HG03575 (cell line): ENCODE data around the gene IQUB.
"Not testable (repeated sequence)": the region's sequence is repeated elsewhere in the genome, so short reads cannot be mapped to it uniquely, and the experiment has no call there.

Source experiments
- ATAC-seq: cut with Tn5 transposase; IDR thresholded peaks from one replicate; pipeline ENCODE4 v1.9.1; 2021; ENCODE audit not compliant: unreplicated experiment, insufficient number of reproducible peaks, low FRiP score; ENCODE audit errors: extremely low read depth

IQUB gene

DNA sequence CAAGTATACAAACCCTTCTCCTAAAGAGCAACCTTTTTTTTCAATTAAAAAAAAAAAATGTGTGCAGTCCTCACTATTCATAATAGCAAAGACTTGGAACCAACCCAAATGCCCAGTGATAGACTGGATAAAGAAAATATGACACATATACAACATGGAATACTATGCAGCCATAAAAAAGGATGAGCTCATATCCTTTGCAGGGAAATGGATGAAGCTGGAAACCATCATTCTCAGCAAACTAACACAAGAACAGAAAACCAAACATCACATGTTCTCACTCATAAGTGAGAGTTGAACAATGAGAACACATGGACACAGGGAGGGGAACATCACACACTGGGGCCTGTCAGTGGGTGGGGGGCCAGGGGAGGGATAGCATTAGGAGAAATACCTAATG is 17.7 kb upstream of the IQUB start:
- not testable (repeated sequence) for ATAC-seq

DNA sequence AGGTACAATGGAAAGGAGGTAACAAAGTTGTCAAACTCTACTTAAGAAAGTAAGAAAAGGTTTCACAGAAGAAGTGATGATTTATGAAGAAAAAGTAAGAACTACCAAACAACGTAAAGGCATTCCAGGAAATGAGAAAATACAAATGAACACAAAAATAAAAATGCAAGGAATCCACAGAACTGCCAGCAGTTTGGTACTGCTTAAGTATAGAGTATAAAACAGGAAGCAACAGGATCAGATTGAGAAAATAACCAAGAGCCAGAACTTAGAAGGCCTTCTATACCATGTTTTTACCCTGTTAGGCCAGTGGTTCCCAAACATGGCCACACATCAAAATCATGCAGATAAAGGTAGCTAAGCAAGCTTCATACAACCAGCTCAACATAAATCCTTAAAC is 14.0 kb upstream of the IQUB start:
- ATAC-seq: no peak

DNA sequence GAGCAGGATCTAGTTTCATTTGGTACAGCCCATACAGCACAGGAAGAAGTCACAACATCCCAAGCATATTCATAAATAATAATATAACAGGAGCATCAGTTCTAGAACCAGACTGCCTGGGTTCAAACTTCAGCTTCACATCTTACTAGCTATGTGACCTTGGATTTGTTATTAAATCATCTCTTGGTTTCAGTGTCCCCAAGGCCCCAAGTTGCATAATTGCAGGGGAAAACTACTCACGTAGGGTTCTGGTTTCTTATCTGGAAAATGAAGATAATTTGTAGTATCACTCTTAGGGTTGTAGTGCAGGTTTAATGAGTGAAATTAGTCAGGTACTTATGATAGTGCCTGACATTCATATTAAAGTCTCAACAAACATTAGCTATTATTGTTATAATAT is 5.5 kb upstream of the IQUB start:
- ATAC-seq: no peak

DNA sequence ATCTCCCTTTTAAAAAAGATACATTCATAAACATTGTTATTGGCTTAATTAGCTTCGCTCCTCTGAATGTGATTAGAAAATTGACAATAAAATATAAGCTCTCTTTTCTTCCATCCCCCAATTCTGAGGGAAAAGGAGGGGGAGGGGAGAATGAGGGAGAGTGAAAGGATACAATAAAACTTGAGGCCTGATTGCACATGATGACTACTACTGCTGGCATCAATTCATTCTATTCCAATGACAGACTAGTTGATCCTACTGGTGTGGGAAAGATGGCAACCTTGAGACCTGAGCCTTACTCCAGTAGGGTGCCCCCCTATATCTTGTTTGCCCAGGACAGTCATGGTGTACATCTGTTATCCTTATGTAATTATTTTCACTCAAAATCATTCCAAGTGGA is 4.5 kb upstream of the IQUB start:
- ATAC-seq: no peak

DNA sequence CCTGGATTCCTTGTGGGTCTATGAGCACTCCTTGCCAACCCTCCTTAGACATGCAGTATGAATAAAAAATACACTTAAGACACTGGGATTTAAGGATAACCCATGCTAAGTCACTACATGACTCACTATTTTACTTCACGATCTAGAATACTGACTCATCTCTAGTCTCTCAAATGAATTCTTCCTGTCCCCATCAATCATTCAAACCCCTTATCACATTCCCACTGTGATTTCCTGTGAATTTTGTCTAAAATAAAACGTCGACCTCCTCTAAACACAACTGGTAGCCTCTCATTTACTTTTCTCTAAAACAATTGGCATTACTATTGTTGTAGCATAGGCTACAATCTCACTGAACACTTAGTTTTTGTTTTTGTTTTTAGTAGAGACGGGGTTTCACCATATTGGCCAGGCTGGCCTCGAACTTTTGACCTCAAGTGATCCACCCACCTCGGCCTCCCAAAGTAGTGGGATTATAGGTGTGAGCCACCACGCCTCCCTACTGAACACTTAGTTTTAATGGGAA is 3.9 kb upstream of the IQUB start:
- ATAC-seq: no peak

DNA sequence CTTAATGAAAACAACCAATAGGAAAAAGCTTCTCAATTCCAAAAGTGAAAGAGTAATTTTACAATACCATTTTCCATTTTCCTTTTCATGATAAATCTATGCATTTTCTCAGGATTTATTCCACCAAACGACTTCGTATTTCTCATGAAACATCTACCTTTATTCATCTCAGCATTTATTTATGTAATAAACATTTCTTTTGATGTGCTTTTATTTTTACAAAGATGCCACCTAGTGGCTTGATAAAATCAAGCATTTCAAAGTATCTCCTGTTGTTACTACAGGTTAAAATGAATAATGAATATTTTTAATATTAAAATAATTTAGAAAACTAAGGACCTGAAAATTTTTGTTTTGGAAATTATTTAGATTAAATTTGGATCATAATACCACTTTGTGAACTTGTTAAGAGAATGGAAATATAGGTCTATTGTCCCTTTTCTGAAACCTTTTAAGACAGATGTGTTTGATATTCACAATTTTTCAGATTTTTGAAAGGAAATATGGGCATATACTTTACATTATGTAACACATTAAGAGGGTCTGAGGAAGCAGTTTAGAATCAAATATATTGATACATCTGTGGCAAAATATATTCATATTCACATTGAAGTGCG is 2.7 kb upstream of the IQUB start:
- no peak for ATAC-seq

DNA sequence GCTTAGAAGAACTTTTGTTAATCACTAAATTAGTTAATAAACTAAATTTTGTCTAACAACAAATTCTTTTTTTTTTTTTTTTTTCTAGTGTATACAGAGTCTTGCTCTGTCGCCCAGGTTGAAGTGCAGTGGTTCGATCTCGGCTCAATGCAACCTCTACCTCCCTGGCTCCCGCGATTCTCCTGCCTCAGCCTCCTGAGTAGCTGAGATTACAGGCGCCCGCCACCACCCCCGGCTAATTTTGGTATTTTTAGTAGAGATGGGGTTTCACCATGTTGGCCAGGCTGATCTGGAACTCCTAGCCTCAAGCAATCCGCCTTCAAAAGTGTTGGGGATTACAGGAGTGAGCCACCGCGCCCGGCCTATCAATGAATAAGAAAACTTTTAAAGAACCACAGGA is 1.1 kb upstream of the IQUB start:
- no peak for ATAC-seq

DNA sequence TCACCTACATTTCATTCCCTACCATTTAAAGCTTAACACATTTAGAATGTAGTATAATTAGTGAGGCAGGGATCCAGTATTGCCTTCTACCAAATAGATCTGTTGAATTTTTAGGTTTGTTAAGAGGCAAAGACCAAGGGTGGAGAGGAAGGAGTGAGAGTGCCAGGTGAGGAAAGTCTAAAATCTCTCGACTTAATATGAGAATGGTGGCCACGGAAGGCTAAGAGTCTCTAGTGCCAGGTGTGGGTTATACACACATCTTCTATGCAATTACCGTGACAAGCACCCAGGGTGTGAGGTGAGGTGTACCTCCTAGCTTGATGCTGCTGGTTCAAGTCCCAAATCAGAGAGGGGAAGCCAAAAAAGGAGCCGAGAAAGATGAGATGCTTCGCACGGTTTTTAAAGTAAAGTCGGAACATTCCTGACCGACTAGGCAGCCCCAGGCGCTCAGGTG is 439 bp downstream of the IQUB start:
- ATAC-seq: peak; percentile 7

DNA sequence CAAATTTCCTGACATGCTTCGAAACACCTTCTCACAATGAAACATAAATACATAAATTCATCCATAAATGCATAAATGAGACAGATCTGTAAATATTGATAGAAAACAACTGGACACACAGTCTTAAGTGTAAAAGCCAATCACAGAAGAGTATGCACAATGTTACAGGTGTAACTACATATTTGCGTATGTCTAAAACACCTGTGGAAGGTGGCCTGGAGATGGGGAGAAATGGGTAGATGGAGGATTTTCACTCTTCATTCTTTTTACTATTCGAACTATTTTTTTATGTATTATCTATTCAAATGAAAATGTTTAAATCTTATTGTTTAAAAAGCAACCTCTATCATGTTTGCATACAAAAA is 860 bp downstream of the IQUB start:
- no peak for ATAC-seq

DNA sequence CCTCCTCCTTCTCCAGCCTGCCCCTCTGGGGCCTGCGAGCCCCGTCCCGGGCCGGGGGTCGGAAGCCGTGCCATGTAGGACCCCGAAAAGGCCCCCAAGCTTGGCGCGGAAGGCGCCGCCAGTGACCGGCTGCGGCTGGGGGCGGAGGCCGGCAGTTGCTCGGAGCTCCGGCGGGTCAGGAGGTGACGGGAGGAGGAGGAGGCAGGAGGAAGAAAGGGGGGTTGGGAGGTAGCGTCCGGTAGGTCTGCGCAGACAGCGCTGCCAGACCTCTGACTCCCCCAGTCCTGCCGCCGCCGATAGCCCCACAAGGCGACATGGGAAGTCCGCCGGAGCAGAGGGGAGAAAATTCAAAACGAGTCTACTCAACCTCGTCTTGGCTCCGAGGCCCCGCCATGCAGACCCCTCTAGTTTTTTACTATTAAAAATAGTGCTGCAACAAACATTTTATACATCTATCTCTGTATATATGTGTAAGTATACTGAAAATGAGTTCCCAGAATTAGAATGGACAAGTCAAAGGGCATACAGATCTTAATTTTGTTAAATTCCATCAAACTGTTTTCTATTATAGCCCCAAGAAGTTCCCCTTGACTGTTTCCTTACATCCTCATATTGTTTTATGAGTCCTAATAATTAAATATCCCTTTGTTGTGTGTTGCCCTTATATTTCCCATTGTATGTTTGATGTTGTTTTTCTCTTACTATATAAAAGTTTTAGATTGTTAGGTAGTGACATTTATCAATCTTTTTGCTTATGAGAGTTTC is 1.4 kb downstream of the IQUB start:
- ATAC-seq: not testable (repeated sequence)

DNA sequence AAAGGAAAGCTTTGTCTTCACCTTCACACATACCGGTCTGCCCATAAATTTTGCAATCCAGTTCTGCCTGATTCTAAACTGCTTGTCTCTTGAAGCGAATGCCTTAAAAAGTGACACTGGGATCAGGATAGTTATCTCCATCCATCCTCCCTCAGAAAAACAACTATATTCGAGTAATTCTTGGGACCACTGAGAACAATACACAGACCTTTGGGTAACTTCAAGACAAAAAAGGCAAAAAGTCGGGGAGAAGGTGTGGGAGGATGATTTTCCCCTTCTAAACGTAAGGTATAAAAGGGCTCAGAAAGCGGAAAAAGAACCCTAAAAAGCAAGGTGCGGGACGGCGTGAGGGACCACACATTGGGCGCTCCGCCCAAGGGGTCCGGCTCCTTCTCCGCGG is 2.1 kb downstream of the IQUB start:
- ATAC-seq: not testable (repeated sequence)

DNA sequence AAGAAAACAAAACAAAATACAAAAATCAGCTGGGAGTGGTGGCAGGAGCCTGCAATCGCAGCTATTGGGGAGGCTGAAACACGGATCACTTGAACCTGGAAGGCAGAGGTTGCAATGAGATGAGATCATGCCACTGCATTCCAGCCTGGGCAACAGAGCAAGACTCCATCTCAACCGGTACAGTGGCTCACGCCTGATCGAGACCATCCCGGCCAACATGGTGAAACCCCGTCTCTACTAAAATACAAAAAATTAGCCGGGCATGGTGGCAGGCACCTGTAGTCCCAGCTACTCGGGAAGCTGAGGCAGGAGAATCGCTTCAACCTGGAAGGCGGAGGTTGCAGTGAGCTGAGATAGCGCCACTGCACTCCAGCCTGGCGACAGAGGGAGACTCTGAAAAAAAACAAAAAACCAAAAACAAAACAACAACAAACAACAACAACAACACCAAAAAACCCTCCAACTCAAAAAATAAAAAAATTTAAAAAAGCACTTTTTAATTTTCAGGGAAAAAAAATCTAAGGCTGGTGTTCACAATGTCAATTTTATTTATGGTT is 4.3 kb downstream of the IQUB start:
- not testable (repeated sequence) for ATAC-seq

DNA sequence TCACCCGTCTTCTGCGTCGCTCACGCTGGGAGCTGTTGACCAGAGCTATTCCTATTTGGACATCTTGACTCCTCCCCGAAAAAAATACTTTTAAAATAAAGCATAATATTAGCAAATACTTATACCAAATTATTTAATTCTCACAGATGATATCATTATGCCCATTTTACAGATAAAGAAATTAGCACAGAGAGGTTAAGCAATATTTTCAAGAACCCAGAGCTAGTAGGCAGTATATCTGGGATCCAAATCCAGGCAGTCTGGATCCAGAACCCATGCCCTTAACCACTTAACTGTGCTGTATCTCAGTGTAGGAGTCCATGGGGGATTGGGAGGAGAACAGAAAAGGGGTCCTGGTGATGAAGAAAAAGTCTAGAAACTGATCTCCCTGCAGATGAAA is 6.1 kb downstream of the IQUB start:
- ATAC-seq: no peak

DNA sequence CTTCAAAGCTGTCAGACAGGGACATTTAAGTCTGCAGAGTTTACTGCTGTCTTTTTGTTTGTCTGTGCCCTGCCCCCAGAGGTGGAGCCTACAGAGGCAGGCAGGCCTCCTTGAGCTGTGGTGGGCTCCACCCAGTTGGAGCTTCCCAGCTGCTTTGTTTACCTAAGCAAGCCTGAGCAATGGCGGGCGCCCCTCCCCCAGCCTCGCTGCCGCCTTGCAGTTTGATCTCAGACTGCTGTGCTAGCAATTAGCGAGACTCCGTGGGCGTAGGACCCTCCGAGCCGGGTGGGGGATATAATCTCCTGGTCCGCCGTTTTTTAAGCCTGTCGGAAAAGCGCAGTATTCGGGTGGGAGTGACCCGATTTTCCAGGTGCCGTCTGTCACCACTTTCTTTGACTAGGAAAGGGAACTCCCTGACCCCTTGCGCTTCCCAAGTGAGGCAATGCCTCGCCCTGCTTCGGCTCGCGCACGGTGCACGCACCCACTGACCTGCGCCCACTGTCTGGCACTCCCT is 6.6 kb downstream of the IQUB start:
- ATAC-seq: not testable (repeated sequence)

DNA sequence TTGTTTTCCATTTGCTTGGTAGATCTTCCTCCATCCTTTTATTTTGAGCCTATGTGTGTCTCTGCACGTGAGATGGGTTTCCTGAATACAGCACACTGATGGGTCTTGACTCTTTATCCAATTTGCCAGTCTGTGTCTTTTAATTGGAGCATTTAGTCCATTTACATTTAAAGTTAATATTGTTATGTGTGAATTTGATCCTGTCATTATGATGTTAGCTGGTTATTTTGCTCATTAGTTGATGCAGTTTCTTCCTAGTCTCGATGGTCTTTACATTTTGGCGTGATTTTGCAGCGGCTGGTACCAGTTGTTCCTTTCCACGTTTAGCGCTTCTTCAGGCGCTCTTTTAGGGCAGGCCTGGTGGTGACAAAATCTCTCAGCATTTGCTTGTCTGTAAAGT is 7.9 kb downstream of the IQUB start:
- ATAC-seq: not testable (repeated sequence)

DNA sequence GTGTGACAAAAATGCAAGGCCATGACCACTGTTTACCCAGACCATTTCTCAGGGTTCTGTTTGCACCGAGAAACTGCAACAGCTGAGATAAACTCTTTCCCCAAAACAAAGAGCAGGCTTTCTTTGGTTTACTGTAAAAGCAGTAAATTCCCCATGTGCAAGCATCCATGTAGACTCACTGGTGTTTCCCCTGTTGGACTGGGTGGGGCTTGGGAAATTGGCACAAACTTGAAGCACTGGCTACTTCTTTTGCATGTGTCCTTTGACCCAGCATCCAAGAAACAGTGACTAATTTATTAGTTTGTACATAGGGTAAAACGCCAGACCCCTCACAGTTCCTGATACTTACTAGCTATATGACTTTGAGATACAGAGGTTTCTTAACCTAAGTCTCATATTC is 12.3 kb downstream of the IQUB start:
- ATAC-seq: no peak

DNA sequence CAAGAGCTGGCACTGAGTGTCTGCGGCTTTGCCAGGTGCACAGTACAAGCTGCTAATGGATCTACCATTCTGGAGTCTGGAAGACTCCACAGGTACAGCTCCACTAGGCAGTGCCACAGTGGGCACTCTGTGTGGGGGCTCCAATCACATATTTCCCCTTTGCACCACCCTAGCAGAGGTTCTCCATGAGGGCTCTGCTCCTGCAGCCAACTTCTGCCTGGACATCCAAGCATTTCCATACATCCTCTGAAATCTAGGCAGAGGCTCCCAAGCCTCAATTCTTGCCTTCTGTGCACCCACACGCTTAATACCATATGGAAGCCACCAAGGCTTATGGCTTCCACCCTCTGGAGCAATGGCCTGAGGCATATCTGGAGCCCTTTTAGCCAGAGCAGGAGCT is 29.2 kb downstream of the IQUB start:
- no peak for ATAC-seq

DNA sequence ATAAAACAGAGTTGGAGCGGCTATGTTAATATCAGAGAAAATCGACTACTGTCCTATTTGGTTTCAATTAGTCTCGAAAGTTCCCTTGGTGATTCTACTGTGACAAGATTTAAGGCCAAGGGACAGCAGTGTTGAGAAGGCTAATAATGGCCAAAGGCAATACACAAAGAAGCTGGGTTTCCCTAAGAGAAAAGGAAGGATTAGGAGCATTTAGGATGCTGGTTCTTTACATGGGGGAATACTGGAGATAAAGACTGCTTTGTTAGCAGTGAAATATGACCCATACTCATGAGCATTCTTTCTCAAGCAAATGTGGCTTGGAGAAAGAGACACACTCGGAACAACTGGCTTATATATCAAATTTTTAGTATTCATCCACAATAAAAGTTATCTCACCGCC is 32.2 kb downstream of the IQUB start:
- no peak for ATAC-seq

DNA sequence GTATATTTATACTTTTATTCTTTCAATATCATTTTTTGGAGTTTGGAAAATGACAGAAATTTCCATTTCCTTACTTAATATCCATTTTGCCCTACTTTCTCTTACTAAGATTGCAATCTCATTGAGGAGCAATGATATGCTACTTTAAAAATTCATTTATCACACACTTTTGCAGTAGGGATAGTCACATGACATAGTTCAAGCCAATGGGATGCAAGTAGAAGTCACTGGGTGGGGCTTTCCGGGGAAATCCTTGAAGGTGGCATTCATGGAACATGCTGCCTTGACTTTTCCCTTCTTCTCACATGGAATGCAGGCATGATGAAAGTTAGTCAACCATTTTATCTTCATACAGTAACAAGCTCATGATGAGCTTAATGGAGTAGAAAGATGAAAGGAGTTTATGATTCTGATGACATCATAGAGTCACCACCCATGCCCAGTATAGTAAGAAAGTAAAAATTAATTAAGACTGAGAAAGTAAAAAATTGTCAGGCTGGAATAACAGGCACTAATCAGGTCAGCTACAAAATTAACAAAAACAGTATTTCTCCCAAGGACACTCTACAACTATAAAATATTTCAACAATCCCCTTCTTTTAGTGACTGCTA is 33.4 kb downstream of the IQUB start:
- ATAC-seq: no peak
